Keratinocyte (primary cell): Measurements from ENCODE around the gene LMOD2. TPM values are rescaled to one million over a fixed set of nuclear protein-coding genes. Genes with fewer than 3 reads are reported as not detected.

ENCODE experiments used
- DNase-seq: peaks from one replicate; pipeline ENCODE4 v3.0.0-alpha.2; 2011; ENCODE audit warnings: low read depth, missing footprints, low spot score
- FAIRE-seq: peaks from 2 replicates; lab custom pipeline; 2011; peaks lifted over from hg19 to GRCh38; lab: Jason Lieb, UNC
- H2AFZ ChIP-seq: 2 replicates; pipeline ENCODE4 v1.6.0; 2012; ENCODE audit warnings: low read length, control low read depth, inconsistent platforms; ENCODE audit not compliant: control insufficient read depth
- H3K27ac ChIP-seq: 2 replicates; pipeline ENCODE4 v1.5.1; 2011; ENCODE audit warnings: low read length; ENCODE audit not compliant: control insufficient read depth, insufficient read depth
- H3K27me3 ChIP-seq: 3 replicates; pipeline ENCODE4 v1.6.0; 2011; ENCODE audit warnings: low read length; ENCODE audit not compliant: control insufficient read depth, insufficient read depth; ENCODE audit errors: extremely low read depth
- H3K36me3 ChIP-seq, 2 experiments: 2 replicates in 1 of 2; 3 replicates in 1 of 2; pipeline ENCODE4 v1.5.1; 2011; ENCODE audit warnings: low read length in 2 of 2, mild to moderate bottlenecking in 1 of 2; ENCODE audit not compliant: control insufficient read depth in 2 of 2, insufficient read depth in 2 of 2; ENCODE audit errors: extremely low read depth in 1 of 2
- H3K4me1 ChIP-seq: 3 replicates; pipeline ENCODE4 v1.5.1; 2011; ENCODE audit warnings: low read length; ENCODE audit not compliant: control insufficient read depth, insufficient read depth; ENCODE audit errors: extremely low read depth
- H3K4me2 ChIP-seq: 3 replicates; pipeline ENCODE4 v1.6.0; 2011; ENCODE audit warnings: low read depth, low read length; ENCODE audit not compliant: control insufficient read depth, insufficient read depth; ENCODE audit errors: extremely low read depth
- H3K4me3 ChIP-seq, 3 experiments: fragments of 200-600 bp in 1 of 3; sonication (generic) in 1 of 3; 2 replicates in 2 of 3; 3 replicates in 1 of 3; pipeline ENCODE4 v1.5.1; 2011 to 2016; ENCODE audit warnings: low read length in 3 of 3, mild to moderate bottlenecking in 3 of 3, control low read depth in 2 of 3, inconsistent platforms in 1 of 3, low read depth in 1 of 3, mixed read lengths in 1 of 3, mixed run types in 1 of 3, moderate library complexity in 1 of 3; ENCODE audit not compliant: control insufficient read depth in 2 of 3, insufficient read depth in 2 of 3; ENCODE audit errors: extremely low read depth in 1 of 3
- H3K79me2 ChIP-seq: 2 replicates; pipeline ENCODE4 v1.6.0; 2012; ENCODE audit warnings: low read length; ENCODE audit not compliant: control insufficient read depth, insufficient read depth
- H3K9ac ChIP-seq: 3 replicates; pipeline ENCODE4 v1.6.0; 2011; ENCODE audit warnings: low read length; ENCODE audit not compliant: control insufficient read depth, insufficient read depth; ENCODE audit errors: extremely low read depth
- H3K9me1 ChIP-seq: 3 replicates; pipeline ENCODE4 v1.6.0; 2011; ENCODE audit warnings: low read length; ENCODE audit not compliant: control insufficient read depth, insufficient read depth; ENCODE audit errors: extremely low read depth
- H3K9me3 ChIP-seq: 2 replicates; pipeline ENCODE4 v1.5.1; 2012; ENCODE audit warnings: low read depth, low read length; ENCODE audit not compliant: control insufficient read depth
- H4K20me1 ChIP-seq: 3 replicates; pipeline ENCODE4 v1.6.0; 2011; ENCODE audit warnings: low read length; ENCODE audit not compliant: control insufficient read depth, insufficient read depth; ENCODE audit errors: extremely low read depth
- CTCF ChIP-seq, 3 experiments: IDR thresholded peaks in 1 of 3; conservative IDR thresholded peaks in 1 of 3; optimal IDR thresholded peaks in 1 of 3; 2 replicates in 2 of 3; 3 replicates in 1 of 3; pipeline versions ENCODE3 to v1.5.1; 2011; ENCODE audit warnings: low read length in 3 of 3, mild to moderate bottlenecking in 3 of 3, moderate library complexity in 2 of 3, control low read depth in 1 of 3, inconsistent platforms in 1 of 3; ENCODE audit not compliant: insufficient read depth in 2 of 3; ENCODE audit errors: extremely low read depth in 1 of 3
- EZH2 ChIP-seq: IDR thresholded peaks from one replicate; pipeline ENCODE4 v1.6.1; 2012; ENCODE audit warnings: inconsistent platforms, mild to moderate bottlenecking, low read length, moderate library complexity
- dilution Hi-C: fragments of 300-500 bp; cut with MboI; formaldehyde crosslinking; loops from one replicate; pipeline ENCODE4 v1.7.0; 2020; ENCODE audit warnings: low sequenced_read_pairs; ENCODE audit not compliant: extremely low pct_ligation_motif_present
- polyA plus RNA-seq, 5 experiments: library from polyadenylated mRNA; depleted of rRNA in 3 of 5; stranded (reverse) in 3 of 5; stranded (forward) in 1 of 5; unstranded in 1 of 5; fragments of >200 nt; gene quantifications; 1 replicate in 1 of 5; 2 replicates in 3 of 5; 3 replicates in 1 of 5; pipeline versions ENCODE4 v1.2.1 to v1.2.3, GENCODE V29; 2011 to 2012; ENCODE audit warnings: missing spikeins in 2 of 5, low read depth in 1 of 5, low replicate concordance in 1 of 5

LMOD2 gene
- polyA plus RNA-seq, 1 donor (not counting 4 experiments of a cell fraction or from before 2014, with no cell fraction given), result not detected

GRCh38 chr7:123640583-123640982, 15.1 kb upstream of the LMOD2 start:
- Histone ChIP-seq H3K27ac (no peak overlapping the region), H3K36me3 (no peaks in the 10 kb centered on the region), H3K79me2 (no peaks in the 10 kb centered on the region), H4K20me1 (no peaks in the 10 kb centered on the region), H3K27me3 (no peaks in the 10 kb centered on the region), H3K4me1 (peaks cover 23% of the 10 kb centered on the region), H3K4me2 (no peak overlapping the region), H3K9me3 (no peaks in the 10 kb centered on the region), H3K9ac (no peak overlapping the region), H2AFZ (no peak overlapping the region), H3K4me3 (no peak overlapping the region), H3K9me1 (no peaks in the 10 kb centered on the region)
- FAIRE-seq, result no peak
- dilution Hi-C loops, result no loop called here
- TF ChIP-seq EZH2 (no peak), CTCF (optimal IDR thresholded peaks at IDR 0.05 in 1 of 3, IDR thresholded peaks at IDR 0.05 in 1 of 3, conservative IDR thresholded peaks at IDR 0.05 in 1 of 3; ENCODE audit: extremely low read depth in 1 of 3, insufficient read depth in 2 of 3, low read length in 3 of 3) (no peak)
- no peak for DNase-seq

- no peaks in the 10 kb centered on the region for H3K9me3 ChIP-seq
- no peak for FAIRE-seq
- H3K27ac ChIP-seq, result no peak overlapping the region
- no peak overlapping the region for H3K4me2 ChIP-seq
- no peaks in the 10 kb centered on the region for H3K9me1 ChIP-seq
- H3K9ac ChIP-seq, result no peak overlapping the region
- H3K27me3 ChIP-seq, result no peaks in the 10 kb centered on the region
- no peaks in the 10 kb centered on the region for H3K36me3 ChIP-seq
- no peak overlapping the region for H2AFZ ChIP-seq
- no peaks in the 10 kb centered on the region for H4K20me1 ChIP-seq
- no peak for DNase-seq
- no peaks in the 10 kb centered on the region for H3K79me2 ChIP-seq
- dilution Hi-C loops, result no loop called here
- no peak overlapping the region for H3K4me3 ChIP-seq
- H3K4me1 ChIP-seq, result peaks cover 25% of the 10 kb centered on the region
- no peak for TF ChIP-seq EZH2
- no peak for TF ChIP-seq CTCF (optimal IDR thresholded peaks at IDR 0.05 in 1 of 3, IDR thresholded peaks at IDR 0.05 in 1 of 3, conservative IDR thresholded peaks at IDR 0.05 in 1 of 3; ENCODE audit: extremely low read depth in 1 of 3, insufficient read depth in 2 of 3, low read length in 3 of 3)
Measured at GRCh38 chr7:123641901-123642300, 13.8 kb upstream of the LMOD2 start.
